SK-N-SH (cell line): ENCODE measurements around the gene PTPRS. TPM values are rescaled to one million over a fixed set of nuclear protein-coding genes. Genes with fewer than 3 reads are reported as not detected.

Experiments
- CTCF ChIA-PET: fragments of 300-600, 350-600 bp; formaldehyde crosslinking; extraction: SDS; loops from one replicate; lab custom pipeline; 2021; lab: Yijun Ruan, JAX
- POLR2A ChIA-PET: fragments of 350-600 bp; sonication (Branson Sonifier 250); formaldehyde crosslinking; extraction: SDS; loops from one replicate; lab custom pipeline; 2020; ENCODE audit warnings: antibody characterized with exemption, inconsistent platforms; lab: Yijun Ruan, JAX
- DNase-seq: peaks from one replicate; pipeline ENCODE4 v3.0.0; 2012
- H2AFZ ChIP-seq: fragments of 200-600 bp; sonication (generic); 2 replicates; pipeline ENCODE4 v1.8.1; 2016; ENCODE audit warnings: antibody characterized with exemption, mild to moderate bottlenecking, low read depth
- H3F3A ChIP-seq: fragments of 200-600 bp; sonication (generic); replicated peaks from 2 replicates; pipeline ENCODE3; 2016; ENCODE audit warnings: antibody characterized with exemption, mild to moderate bottlenecking; ENCODE audit not compliant: insufficient read depth
- H3K27ac ChIP-seq, 2 experiments: fragments of 200-500 bp in 1 of 2; fragments of 200-600 bp in 1 of 2; sonication (Bioruptor generic) in 1 of 2; sonication (generic), shearing (Covaris generic) in 1 of 2; 2 replicates each; pipeline versions ENCODE4 v1.5.1 to v1.6.1; 2014 to 2016; ENCODE audit warnings: low read depth in 2 of 2, inconsistent platforms in 1 of 2, low read length in 1 of 2, mild to moderate bottlenecking in 1 of 2, mixed read lengths in 1 of 2
- H3K27me3 ChIP-seq: fragments of 200-600 bp; sonication (generic), shearing (Covaris generic); 2 replicates; pipeline ENCODE4 v1.6.1; 2016; ENCODE audit warnings: mixed run types; ENCODE audit not compliant: insufficient read depth
- H3K36me3 ChIP-seq, 2 experiments: fragments of 200-500 bp in 1 of 2; fragments of 200-600 bp in 1 of 2; sonication (Bioruptor generic) in 1 of 2; sonication (generic) in 1 of 2; replicated peaks in 1 of 2; 2 replicates each; pipeline versions ENCODE3 to v1.5.1; 2014 to 2016; ENCODE audit warnings: low read length in 1 of 2, mild to moderate bottlenecking in 1 of 2; ENCODE audit not compliant: insufficient read depth in 2 of 2, control insufficient read depth in 1 of 2
- H3K4me1 ChIP-seq, 2 experiments: fragments of 200-500 bp in 1 of 2; fragments of 200-600 bp in 1 of 2; sonication (Bioruptor generic) in 1 of 2; sonication (generic), shearing (Covaris generic) in 1 of 2; 2 replicates each; pipeline versions ENCODE4 v1.5.1 to v1.6.1; 2014 to 2016; ENCODE audit warnings: low read depth in 1 of 2, low read length in 1 of 2, mixed run types in 1 of 2; ENCODE audit not compliant: insufficient read depth in 2 of 2, control insufficient read depth in 1 of 2
- H3K4me2 ChIP-seq: fragments of 200-600 bp; sonication (generic), shearing (Covaris generic); 2 replicates; pipeline ENCODE4 v1.6.1; 2017; ENCODE audit warnings: mixed run types
- H3K4me3 ChIP-seq, 2 experiments: fragments of 200-500 bp in 1 of 2; fragments of 200-600 bp in 1 of 2; sonication (Bioruptor generic) in 1 of 2; sonication (generic), shearing (Covaris generic) in 1 of 2; 2 replicates each; pipeline versions ENCODE4 v1.5.1 to v1.8.1; 2014 to 2016; ENCODE audit warnings: low read depth in 2 of 2, inconsistent platforms in 1 of 2, low read length in 1 of 2, mild to moderate bottlenecking in 1 of 2, mixed read lengths in 1 of 2, moderate library complexity in 1 of 2
- H3K79me2 ChIP-seq: fragments of 200-600 bp; sonication (generic); 2 replicates; pipeline ENCODE4 v1.8.1; 2017; ENCODE audit warnings: mild to moderate bottlenecking; ENCODE audit not compliant: insufficient read depth
- H3K9ac ChIP-seq: fragments of 200-600 bp; sonication (generic); 2 replicates; pipeline ENCODE4 v1.6.1; 2017; ENCODE audit warnings: mixed run types
- H3K9me2 ChIP-seq: fragments of 200-600 bp; sonication (generic); 2 replicates; pipeline ENCODE4 v1.6.1; 2017; ENCODE audit warnings: mixed run types
- H3K9me3 ChIP-seq: fragments of 200-600 bp; sonication (generic); 2 replicates; pipeline ENCODE4 v1.6.1; 2017; ENCODE audit warnings: mixed run types, mild to moderate bottlenecking, moderate library complexity
- H4K20me1 ChIP-seq: fragments of 200-600 bp; sonication (generic); 2 replicates; pipeline ENCODE4 v1.6.1; 2017; ENCODE audit warnings: mild to moderate bottlenecking, mixed run types; ENCODE audit not compliant: insufficient read depth
- CHD2 ChIP-seq: fragments of 150-350 bp; IDR thresholded peaks from 2 replicates; pipeline ENCODE4 v1.6.1; 2018; ENCODE audit warnings: low read length; ENCODE audit not compliant: partially characterized antibody
- EZH2phosphoT487 ChIP-seq: fragments of 200-600 bp; sonication (generic); IDR thresholded peaks from 2 replicates; pipeline ENCODE4 v1.6.1; 2017; ENCODE audit warnings: low read depth, mixed run types, mild to moderate bottlenecking, antibody characterized with exemption, moderate library complexity, borderline replicate concordance
- FOXM1 ChIP-seq: IDR thresholded peaks from 2 replicates; pipeline ENCODE4 v1.4.0; 2012; ENCODE audit warnings: low read depth, mild to moderate bottlenecking
- GABPA ChIP-seq: IDR thresholded peaks from 2 replicates; pipeline ENCODE4 v1.4.0; 2012; ENCODE audit warnings: low read depth, mild to moderate bottlenecking
- GATA2 ChIP-seq: sonication (generic); formaldehyde crosslinking; IDR thresholded peaks from 2 replicates; pipeline ENCODE4 v1.5.0; 2020; ENCODE audit warnings: mild to moderate bottlenecking, missing genetic modification reagents
- IRF3 ChIP-seq: fragments of 150-350 bp; IDR thresholded peaks from 2 replicates; pipeline ENCODE4 v1.6.1; 2016; ENCODE audit warnings: mild to moderate bottlenecking, low read depth, low read length
- JUND ChIP-seq: IDR thresholded peaks from 2 replicates; pipeline ENCODE4 v1.4.0; 2012
- MEF2A ChIP-seq: IDR thresholded peaks from 2 replicates; pipeline ENCODE4 v1.4.0; 2012; ENCODE audit warnings: low read depth, borderline replicate concordance
- MXI1 ChIP-seq: IDR thresholded peaks from 2 replicates; pipeline ENCODE4 v1.6.1; 2012; ENCODE audit warnings: mild to moderate bottlenecking, low read depth, low read length, improper control_type of control experiment
- NRF1 ChIP-seq: IDR thresholded peaks from 2 replicates; pipeline ENCODE4 v1.6.1; 2012; ENCODE audit warnings: low read depth, mild to moderate bottlenecking, low read length
- PBX3 ChIP-seq: IDR thresholded peaks from 2 replicates; pipeline ENCODE4; 2012
- POLR2AphosphoS5 ChIP-seq: IDR thresholded peaks from 2 replicates; pipeline ENCODE4 v1.6.1; 2012; ENCODE audit warnings: low read depth, low read length
- RAD21 ChIP-seq: IDR thresholded peaks from 2 replicates; pipeline ENCODE4 v1.6.1; 2012; ENCODE audit warnings: mild to moderate bottlenecking, low read length
- RCOR1 ChIP-seq: fragments of 150-350 bp; IDR thresholded peaks from 2 replicates; pipeline ENCODE4 v1.6.1; 2017; ENCODE audit warnings: antibody characterized with exemption, low read length
- RFX5 ChIP-seq: IDR thresholded peaks from 2 replicates; pipeline ENCODE4 v1.6.1; 2012; ENCODE audit warnings: mild to moderate bottlenecking, improper control_type of control experiment, low read length
- RXRA ChIP-seq: IDR thresholded peaks from 2 replicates; pipeline ENCODE4 v1.4.0; 2012; ENCODE audit warnings: low read depth, mild to moderate bottlenecking, borderline replicate concordance
- SMC3 ChIP-seq: IDR thresholded peaks from 2 replicates; pipeline ENCODE4 v1.6.1; 2012; ENCODE audit warnings: low read depth, low read length, improper control_type of control experiment
- TAF1 ChIP-seq: IDR thresholded peaks from 2 replicates; pipeline ENCODE4 v1.6.1; 2012; ENCODE audit warnings: low read depth, mild to moderate bottlenecking, low read length, moderate library complexity, borderline replicate concordance
- TCF12 ChIP-seq: IDR thresholded peaks from 2 replicates; pipeline ENCODE4 v1.4.0; 2012
- TEAD4 ChIP-seq: IDR thresholded peaks from 2 replicates; pipeline ENCODE4 v1.4.0; 2012; ENCODE audit warnings: mild to moderate bottlenecking, borderline replicate concordance; ENCODE audit not compliant: insufficient read depth
- WGBS: methylation state at CpG from one replicate; pipeline ENCODE4 v1.1.6; 2017; ENCODE audit warnings: low lambda C conversion rate; 5-methylcytosine and 5-hydroxymethylcytosine counted together
- polyA plus RNA-seq, 3 experiments: library from polyadenylated mRNA; depleted of rRNA; stranded (reverse); fragments of >200 nt; gene quantifications; 2 replicates each; pipeline ENCODE4 v1.2.3, GENCODE V29; 2012
- TF ChIP-seq, protein P1 (sequence below): fragments of 200-600 bp; sonication (generic); IDR thresholded peaks from 2 replicates; pipeline ENCODE4 v1.6.1; 2017; ENCODE audit warnings: antibody characterized with exemption, mild to moderate bottlenecking, moderate library complexity
- TF ChIP-seq, protein P2 (sequence below): IDR thresholded peaks from 2 replicates; pipeline ENCODE4 v1.6.1; 2012; ENCODE audit warnings: mild to moderate bottlenecking, low read depth, low read length, moderate library complexity
- TF ChIP-seq, protein P3 (sequence below): IDR thresholded peaks from 2 replicates; pipeline ENCODE4 v1.4.0; 2012; ENCODE audit warnings: low read depth, borderline replicate concordance
- TF ChIP-seq, protein P4 (sequence below): IDR thresholded peaks from 2 replicates; pipeline ENCODE4 v1.4.0; 2012; ENCODE audit warnings: low read depth

PTPRS gene
- 57.1 and 91.0 TPM in 2 replicates for polyA plus RNA-seq (2012; rRNA removed)
- polyA plus RNA-seq (2012; cell fraction: cytosol; rRNA removed) = 27.1 and 43.7 TPM in 2 replicates
- 144 and 167 TPM in 2 replicates for polyA plus RNA-seq (2012; cell fraction: nucleus; rRNA removed)

- Histone ChIP-seq H3K4me3 (peak within 1 kb of the TSS; percentile 83 to 88), H4K20me1 (peaks cover 13% of the 10 kb centered on the region; the same call in 1 of the 2 replicates), H3F3A (no peaks in the 10 kb centered on the region), H3K27ac (peak within 1 kb of the TSS; percentile 70 to 89), H3K9me2 (no peaks in the 10 kb centered on the region), H3K9ac (peak within 1 kb of the TSS; percentile 76; the same call in 1 of the 2 replicates), H3K9me3 (no peaks in the 10 kb centered on the region), H3K4me1 (peaks cover 5 to 8% of the 10 kb centered on the region in 2 experiments; a peak in 2 of 4 replicates), H2AFZ (peak within 1 kb of the TSS; percentile 93), H3K36me3 (no peaks in the 10 kb centered on the region), H3K4me2 (peak within 1 kb of the TSS; percentile 98), H3K27me3 (no peaks in the 10 kb centered on the region), H3K79me2 (peaks cover 8% of the 10 kb centered on the region; the same call in 1 of the 2 replicates)
- WGBS = 8% methylated on average over 28 of the region's 81 CpGs
- ChIA-PET CTCF (interaction anchor here (0.8 to 2.1 kb wide), 9 partner anchors 10 to 301 kb away, joined by 3 to 5 read pairs (median 3); no protein-coding TSS in a partner anchor), POLR2A (interaction anchor here (0.7 to 2.4 kb wide), 5 partner anchors 32 to 1748 kb away, joined by 3 to 15 read pairs (median 3); no protein-coding TSS in a partner anchor)
- peak; percentile 99 for DNase-seq
- no peak for TF ChIP-seq PBX3
- no peak for TF ChIP-seq MEF2A
- TF ChIP-seq, protein P1, sequence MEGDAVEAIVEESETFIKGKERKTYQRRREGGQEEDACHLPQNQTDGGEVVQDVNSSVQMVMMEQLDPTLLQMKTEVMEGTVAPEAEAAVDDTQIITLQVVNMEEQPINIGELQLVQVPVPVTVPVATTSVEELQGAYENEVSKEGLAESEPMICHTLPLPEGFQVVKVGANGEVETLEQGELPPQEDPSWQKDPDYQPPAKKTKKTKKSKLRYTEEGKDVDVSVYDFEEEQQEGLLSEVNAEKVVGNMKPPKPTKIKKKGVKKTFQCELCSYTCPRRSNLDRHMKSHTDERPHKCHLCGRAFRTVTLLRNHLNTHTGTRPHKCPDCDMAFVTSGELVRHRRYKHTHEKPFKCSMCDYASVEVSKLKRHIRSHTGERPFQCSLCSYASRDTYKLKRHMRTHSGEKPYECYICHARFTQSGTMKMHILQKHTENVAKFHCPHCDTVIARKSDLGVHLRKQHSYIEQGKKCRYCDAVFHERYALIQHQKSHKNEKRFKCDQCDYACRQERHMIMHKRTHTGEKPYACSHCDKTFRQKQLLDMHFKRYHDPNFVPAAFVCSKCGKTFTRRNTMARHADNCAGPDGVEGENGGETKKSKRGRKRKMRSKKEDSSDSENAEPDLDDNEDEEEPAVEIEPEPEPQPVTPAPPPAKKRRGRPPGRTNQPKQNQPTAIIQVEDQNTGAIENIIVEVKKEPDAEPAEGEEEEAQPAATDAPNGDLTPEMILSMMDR = no peak
- TF ChIP-seq, protein P2, sequence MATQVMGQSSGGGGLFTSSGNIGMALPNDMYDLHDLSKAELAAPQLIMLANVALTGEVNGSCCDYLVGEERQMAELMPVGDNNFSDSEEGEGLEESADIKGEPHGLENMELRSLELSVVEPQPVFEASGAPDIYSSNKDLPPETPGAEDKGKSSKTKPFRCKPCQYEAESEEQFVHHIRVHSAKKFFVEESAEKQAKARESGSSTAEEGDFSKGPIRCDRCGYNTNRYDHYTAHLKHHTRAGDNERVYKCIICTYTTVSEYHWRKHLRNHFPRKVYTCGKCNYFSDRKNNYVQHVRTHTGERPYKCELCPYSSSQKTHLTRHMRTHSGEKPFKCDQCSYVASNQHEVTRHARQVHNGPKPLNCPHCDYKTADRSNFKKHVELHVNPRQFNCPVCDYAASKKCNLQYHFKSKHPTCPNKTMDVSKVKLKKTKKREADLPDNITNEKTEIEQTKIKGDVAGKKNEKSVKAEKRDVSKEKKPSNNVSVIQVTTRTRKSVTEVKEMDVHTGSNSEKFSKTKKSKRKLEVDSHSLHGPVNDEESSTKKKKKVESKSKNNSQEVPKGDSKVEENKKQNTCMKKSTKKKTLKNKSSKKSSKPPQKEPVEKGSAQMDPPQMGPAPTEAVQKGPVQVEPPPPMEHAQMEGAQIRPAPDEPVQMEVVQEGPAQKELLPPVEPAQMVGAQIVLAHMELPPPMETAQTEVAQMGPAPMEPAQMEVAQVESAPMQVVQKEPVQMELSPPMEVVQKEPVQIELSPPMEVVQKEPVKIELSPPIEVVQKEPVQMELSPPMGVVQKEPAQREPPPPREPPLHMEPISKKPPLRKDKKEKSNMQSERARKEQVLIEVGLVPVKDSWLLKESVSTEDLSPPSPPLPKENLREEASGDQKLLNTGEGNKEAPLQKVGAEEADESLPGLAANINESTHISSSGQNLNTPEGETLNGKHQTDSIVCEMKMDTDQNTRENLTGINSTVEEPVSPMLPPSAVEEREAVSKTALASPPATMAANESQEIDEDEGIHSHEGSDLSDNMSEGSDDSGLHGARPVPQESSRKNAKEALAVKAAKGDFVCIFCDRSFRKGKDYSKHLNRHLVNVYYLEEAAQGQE = 0 out of 2 replicates have a peak, but pooled peaks have one; percentile 17
- TF ChIP-seq POLR2AphosphoS5 = no peak
- TF ChIP-seq SMC3 = no peak
- no peak for TF ChIP-seq RFX5
- TF ChIP-seq FOXM1 = no peak
- TF ChIP-seq, protein P3, sequence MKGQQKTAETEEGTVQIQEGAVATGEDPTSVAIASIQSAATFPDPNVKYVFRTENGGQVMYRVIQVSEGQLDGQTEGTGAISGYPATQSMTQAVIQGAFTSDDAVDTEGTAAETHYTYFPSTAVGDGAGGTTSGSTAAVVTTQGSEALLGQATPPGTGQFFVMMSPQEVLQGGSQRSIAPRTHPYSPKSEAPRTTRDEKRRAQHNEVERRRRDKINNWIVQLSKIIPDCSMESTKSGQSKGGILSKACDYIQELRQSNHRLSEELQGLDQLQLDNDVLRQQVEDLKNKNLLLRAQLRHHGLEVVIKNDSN = peak; percentile 94
- TF ChIP-seq, protein P4, sequence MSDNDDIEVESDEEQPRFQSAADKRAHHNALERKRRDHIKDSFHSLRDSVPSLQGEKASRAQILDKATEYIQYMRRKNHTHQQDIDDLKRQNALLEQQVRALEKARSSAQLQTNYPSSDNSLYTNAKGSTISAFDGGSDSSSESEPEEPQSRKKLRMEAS = peak; percentile 100
- no peak for TF ChIP-seq JUND
- TF ChIP-seq GATA2 (CRISPR knock-in tag) = no peak
- TF ChIP-seq CHD2 = no peak
- no peak for TF ChIP-seq TAF1
- TF ChIP-seq GABPA = no peak
- TF ChIP-seq RAD21 = no peak
- no peak for TF ChIP-seq IRF3
- TF ChIP-seq TCF12 = no peak
- no peak for TF ChIP-seq RXRA
- no peak for TF ChIP-seq EZH2phosphoT487
- peak; percentile 77 for TF ChIP-seq NRF1
- TF ChIP-seq MXI1 = peak; percentile 95
- TF ChIP-seq RCOR1 = no peak
- no peak for TF ChIP-seq TEAD4
These were observed at the start of gene PTPRS for GRCh38 chr19:5340637-5341447. Gene PTPRS (minus strand): TSS chr19:5340812. CDS start chr19:5286140, 54,672 bp downstream.
